GM12878 (cell line): ENCODE measurements around the gene FAM25G. TPM values are rescaled to one million over a fixed set of nuclear protein-coding genes. Genes with fewer than 3 reads are reported as not detected.
"Not testable (repeated sequence)": the region's sequence is repeated elsewhere in the genome, so short reads cannot be mapped to it uniquely, and the experiment has no call there.

ENCODE experiments used
- ATAC-seq: fragments of 200-7000 bp; cut with Tn5 transposase; 3 replicates; pipeline ENCODE4 v1.9.1; 2020; ENCODE audit warnings: mild to moderate bottlenecking, moderate library complexity
- BruUV-seq: library from RNA; stranded (reverse); fragments of 400-500 nt; replicated peaks from 2 replicates; lab custom pipeline; 2021; lab: Mats Ljungman, UMichigan
- CTCF ChIA-PET: fragments of 300-600 bp; sonication (Branson Sonifier 250); formaldehyde crosslinking; extraction: SDS; loops from one replicate; lab custom pipeline; 2021; ENCODE audit warnings: inconsistent platforms; lab: Yijun Ruan, JAX
- POLR2A ChIA-PET: fragments of 350-600 bp; formaldehyde crosslinking; extraction: SDS; loops from one replicate; lab custom pipeline; 2021; ENCODE audit warnings: inconsistent platforms; lab: Charles Lee
- RAD21 ChIA-PET: fragments of 300-600 bp; sonication (Branson Sonifier 250); formaldehyde crosslinking; loops from one replicate; lab custom pipeline; 2023; ENCODE audit warnings: antibody characterized with exemption; ENCODE audit not compliant: unreplicated experiment; lab: Charles Lee
- SMC1A ChIA-PET: fragments of 300-600 bp; sonication (Branson Sonifier 250); formaldehyde crosslinking; loops from one replicate; lab custom pipeline; 2023; ENCODE audit not compliant: unreplicated experiment, uncharacterized antibody; lab: Charles Lee
- DNase-seq: peaks from one replicate; pipeline ENCODE4 v3.0.0-alpha.2; 2011; ENCODE audit warnings: low read depth, low spot score
- FAIRE-seq: peaks from 3 replicates; lab custom pipeline; 2011; peaks lifted over from hg19 to GRCh38; lab: Jason Lieb, UNC
- H2AFZ ChIP-seq: 2 replicates; pipeline ENCODE4 v1.6.0; 2011; ENCODE audit warnings: low read depth, low read length, control low read depth; ENCODE audit not compliant: control insufficient read depth
- H3K27ac ChIP-seq: 2 replicates; pipeline ENCODE4 v1.5.1; 2011; ENCODE audit warnings: control low read depth; ENCODE audit not compliant: control insufficient read depth, insufficient read depth
- H3K27me3 ChIP-seq, 2 experiments: replicated peaks in 1 of 2; 2 replicates each; pipeline versions ENCODE4 v1.6.0 to v1.6.1; 2011; ENCODE audit warnings: low read length in 1 of 2; ENCODE audit not compliant: control insufficient read depth in 2 of 2, insufficient read depth in 2 of 2
- H3K36me3 ChIP-seq, 2 experiments: 2 replicates each; pipeline ENCODE4 v1.5.1; 2011; ENCODE audit warnings: low read length in 1 of 2; ENCODE audit not compliant: control insufficient read depth in 2 of 2, insufficient read depth in 2 of 2
- H3K4me1 ChIP-seq: 2 replicates; pipeline ENCODE4 v1.6.1; 2011; ENCODE audit warnings: mild to moderate bottlenecking, low read length, moderate library complexity, mixed read lengths; ENCODE audit not compliant: control insufficient read depth, insufficient read depth
- H3K4me2 ChIP-seq: 2 replicates; pipeline ENCODE4 v1.6.0; 2011; ENCODE audit warnings: control low read depth; ENCODE audit not compliant: control insufficient read depth, insufficient read depth
- H3K4me3 ChIP-seq: fragments of 200-600 bp; sonication (generic); 2 replicates; pipeline ENCODE4 v1.5.1; 2016
- H3K79me2 ChIP-seq: 2 replicates; pipeline ENCODE4 v1.6.0; 2011; ENCODE audit warnings: low read length; ENCODE audit not compliant: control insufficient read depth, insufficient read depth
- H3K9ac ChIP-seq: 2 replicates; pipeline ENCODE4 v1.8.0; 2011; ENCODE audit warnings: low read length, control low read depth, mixed read lengths; ENCODE audit not compliant: control insufficient read depth, insufficient read depth
- H3K9me3 ChIP-seq: replicated peaks from 3 replicates; pipeline ENCODE4 v1.5.1; 2011; ENCODE audit warnings: mild to moderate bottlenecking, low read length; ENCODE audit not compliant: control insufficient read depth, insufficient read depth
- H4K20me1 ChIP-seq: 2 replicates; pipeline ENCODE4 v1.6.0; 2011; ENCODE audit not compliant: control insufficient read depth, insufficient read depth
- WGBS: methylation state at CpG from one replicate; pipeline ENCODE4 v1.1.6; 2016; ENCODE audit warnings: low lambda C conversion rate; ENCODE audit not compliant: insufficient replicate concordance, insufficient coverage; ENCODE audit errors: missing lambda C conversion rate; 5-methylcytosine and 5-hydroxymethylcytosine counted together
- in situ Hi-C: fragments of 300-500 bp; cut with MboI; formaldehyde crosslinking; loops from 9 replicates; pipeline ENCODE4 v1.14.3; 2018; ENCODE audit warnings: mixed read lengths
- intact Hi-C: fragments of 100-400 bp; cut with micrococcal nuclease; formaldehyde crosslinking; loops from one replicate; pipeline ENCODE4 v1.14.2; 2022; ENCODE audit not compliant: unreplicated experiment
- polyA plus RNA-seq, 11 experiments: library from polyadenylated mRNA; depleted of rRNA in 4 of 11; unstranded in 6 of 11; stranded (reverse) in 5 of 11; fragments of >200 nt; fragmentation: Nextera tagmentation in 4 of 11; fragmentation: Illumina TruSeq in 1 of 11; extraction: Ambion mirVana in 4 of 11; extraction: Trizol in 1 of 11; gene quantifications; 1 replicate in 1 of 11; 2 replicates in 10 of 11; pipeline versions ENCODE4 v1.2.1 to v1.2.3, GENCODE V29; 2011 to 2016; ENCODE audit warnings: inconsistent platforms in 2 of 11, missing spikeins in 2 of 11, low read depth in 1 of 11
- total RNA-seq, 4 experiments: library from RNA; depleted of rRNA in 3 of 4; stranded (reverse); fragments of >200 nt in 3 of 4; fragmentation: Illumina TruSeq in 1 of 4; extraction: Trizol in 1 of 4; gene quantifications; 2 replicates each; pipeline versions ENCODE4 v1.2.1 to v1.2.3, GENCODE V29; 2013 to 2021

Gene FAM25G
- total and polyA plus RNA-seq, 10 of the 15 experiments (the other 5 are each of a cell fraction or from before 2014, with no cell fraction given): not detected

DNA sequence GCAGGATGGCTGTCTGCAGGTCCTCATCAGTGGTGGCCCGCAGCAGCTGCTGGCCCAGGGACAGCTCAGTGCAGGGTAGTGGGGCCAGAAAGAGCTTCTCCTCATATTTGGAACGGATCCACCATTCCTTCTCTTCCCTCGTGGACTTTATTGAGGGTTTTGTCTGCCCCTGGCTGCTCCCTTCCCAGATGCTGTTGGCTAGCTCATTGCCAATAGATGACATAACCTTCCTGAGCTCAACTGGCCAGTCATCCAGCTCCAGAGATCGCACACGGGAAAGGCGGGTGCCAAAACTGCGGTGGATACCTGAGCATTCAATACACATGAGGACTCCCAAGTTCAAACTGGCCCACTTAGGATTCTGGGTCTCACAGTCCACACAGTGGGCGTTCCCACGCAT lies 10.8 kb upstream of the FAM25G start:
- H3K9me3 ChIP-seq, SMC1A ChIA-PET, POLR2A ChIA-PET, H3K4me2 ChIP-seq, H2AFZ ChIP-seq, FAIRE-seq, CTCF ChIA-PET, H3K4me3 ChIP-seq, H3K9ac ChIP-seq, H3K36me3 ChIP-seq, intact Hi-C loops, BruUV-seq, ATAC-seq, H3K27me3 ChIP-seq, in situ Hi-C loops, H4K20me1 ChIP-seq, H3K4me1 ChIP-seq, H3K79me2 ChIP-seq, DNase-seq, H3K27ac ChIP-seq, RAD21 ChIA-PET: not testable (repeated sequence)
- WGBS: 98% methylated on average over 6 of the region's 9 CpGs

DNA sequence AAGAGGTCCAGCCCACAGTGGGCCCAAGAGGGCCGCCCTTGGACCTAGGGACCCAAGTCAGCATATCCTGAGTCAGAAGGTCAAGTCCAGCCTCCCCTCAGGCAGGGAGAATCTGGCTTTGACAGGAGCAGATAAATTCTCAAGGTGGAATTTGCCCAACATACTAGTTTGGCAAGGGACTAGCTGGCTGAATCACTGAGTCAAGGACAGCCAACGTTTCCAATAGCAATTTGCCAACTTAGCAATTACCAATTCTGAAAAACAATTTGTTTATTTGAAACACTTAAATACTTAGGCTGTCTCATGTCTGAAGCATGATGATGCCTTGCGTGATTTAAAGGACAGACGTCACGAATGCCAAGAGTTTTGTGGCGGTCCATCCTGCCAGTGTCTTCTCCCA lies 2.7 kb upstream of the FAM25G start:
- in situ Hi-C loops: not testable (repeated sequence)

DNA sequence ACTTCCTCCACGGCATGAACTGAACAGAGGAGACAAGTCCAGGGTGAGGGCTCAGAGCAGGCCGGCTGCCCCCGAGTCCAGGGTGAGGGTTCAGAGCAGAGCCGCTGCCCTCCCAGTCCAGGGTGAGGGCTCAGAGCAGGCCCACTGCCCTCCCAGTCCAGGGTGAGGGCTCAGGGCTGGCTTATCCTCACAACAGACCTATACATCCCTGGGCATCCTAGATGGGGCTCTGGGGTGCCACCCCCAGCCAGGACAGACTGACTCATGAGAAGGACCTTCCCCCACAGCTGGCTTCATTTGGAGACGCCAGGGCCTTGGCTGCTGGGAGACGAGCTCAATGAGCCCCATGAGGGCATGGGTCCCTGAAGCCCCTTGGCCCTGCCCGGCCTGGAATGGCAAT lies 1.9 kb downstream of the FAM25G start:
- RAD21 ChIA-PET, FAIRE-seq, H2AFZ ChIP-seq, H3K9ac ChIP-seq, SMC1A ChIA-PET, intact Hi-C loops, POLR2A ChIA-PET, H3K27ac ChIP-seq, H3K79me2 ChIP-seq, H3K36me3 ChIP-seq, CTCF ChIA-PET, BruUV-seq, H4K20me1 ChIP-seq, H3K4me2 ChIP-seq, H3K4me1 ChIP-seq, H3K4me3 ChIP-seq, ATAC-seq, H3K9me3 ChIP-seq, in situ Hi-C loops, H3K27me3 ChIP-seq, DNase-seq: not testable (repeated sequence)
- 19% methylated on average over 2 of the region's 7 CpGs for WGBS

More for the DNA sequence above, 2.7 kb upstream of the FAM25G start:
- H3K9me3 ChIP-seq, ATAC-seq, intact Hi-C loops, H3K36me3 ChIP-seq, H4K20me1 ChIP-seq, POLR2A ChIA-PET, CTCF ChIA-PET, RAD21 ChIA-PET, H3K4me3 ChIP-seq, BruUV-seq, H3K27ac ChIP-seq, SMC1A ChIA-PET, H3K9ac ChIP-seq, H2AFZ ChIP-seq, H3K4me2 ChIP-seq, H3K27me3 ChIP-seq, FAIRE-seq, H3K4me1 ChIP-seq, DNase-seq, H3K79me2 ChIP-seq: not testable (repeated sequence)
- WGBS: no CpG with 5 or more reads among the region's 6 CpGs

DNA sequence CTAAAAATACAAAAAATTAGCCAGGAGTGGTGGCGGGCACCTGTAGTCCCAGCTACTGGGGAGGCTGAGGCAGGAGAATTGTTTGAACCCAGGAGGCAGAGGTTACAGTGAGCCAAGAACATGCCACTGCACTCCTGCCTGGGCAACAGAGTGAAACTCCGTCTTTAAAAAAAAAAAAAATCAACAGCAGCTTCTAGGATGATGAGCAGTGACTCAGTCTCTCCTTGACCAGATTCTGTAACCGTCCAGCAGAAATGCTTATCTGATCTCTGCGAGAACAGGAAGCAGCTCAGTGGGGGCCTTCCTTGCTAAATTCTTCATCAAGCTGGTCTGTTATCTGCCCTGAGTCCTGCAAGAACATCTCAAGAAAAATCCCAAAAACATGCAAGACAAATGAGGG lies 5.6 kb downstream of the FAM25G start:
- SMC1A ChIA-PET, H3K9me3 ChIP-seq, ATAC-seq, in situ Hi-C loops, H3K27me3 ChIP-seq, H2AFZ ChIP-seq, BruUV-seq, H3K4me3 ChIP-seq, POLR2A ChIA-PET, intact Hi-C loops, H3K4me1 ChIP-seq, H3K4me2 ChIP-seq, H3K9ac ChIP-seq, H4K20me1 ChIP-seq, DNase-seq, CTCF ChIA-PET, H3K27ac ChIP-seq, RAD21 ChIA-PET, H3K79me2 ChIP-seq, H3K36me3 ChIP-seq, FAIRE-seq: not testable (repeated sequence)
- 0% methylated on average over 1 of the region's 4 CpGs for WGBS
